HAP-1 (cell line): ENCODE data around the gene TGFB1I1.
"Not testable (repeated sequence)": the region's sequence is repeated elsewhere in the genome, so short reads cannot be mapped to it uniquely, and the experiment has no call there.

Experiments used
- DNase-seq, 2 experiments: peaks; one replicate each; pipeline ENCODE4 v3.0.0-alpha.2; 2016 to 2020; ENCODE audit warnings: low spot score in 2 of 2
- H3K27me3 ChIP-seq: fragments of 250-450 bp; sonication (Bioruptor Pico); 2 replicates; pipeline ENCODE4 v1.5.1; 2020; ENCODE audit warnings: low read depth, mild to moderate bottlenecking, moderate library complexity
- H3K36me3 ChIP-seq: fragments of 250-450 bp; sonication (Bioruptor Pico); replicated peaks from 2 replicates; pipeline ENCODE4 v1.5.1; 2020; ENCODE audit warnings: mild to moderate bottlenecking
- H3K4me1 ChIP-seq: fragments of 250-450 bp; sonication (Bioruptor Pico); 2 replicates; pipeline ENCODE4 v1.5.1; 2020; ENCODE audit warnings: mild to moderate bottlenecking
- H3K4me3 ChIP-seq: fragments of 250-450 bp; sonication (Bioruptor Pico); 2 replicates; pipeline ENCODE4 v1.5.1; 2020; ENCODE audit warnings: mild to moderate bottlenecking, moderate library complexity
- H3K9me3 ChIP-seq: fragments of 250-450 bp; sonication (Bioruptor Pico); 2 replicates; pipeline ENCODE4 v1.5.1; 2020; ENCODE audit warnings: mild to moderate bottlenecking, moderate library complexity
- in situ Hi-C: fragments of 300-500 bp; cut with MboI; formaldehyde crosslinking; loops from 3 replicates; pipeline ENCODE4 v1.14.3; 2020; ENCODE audit warnings: low sequenced_read_pairs, inconsistent platforms, mixed read lengths

TGFB1I1 gene

DNA sequence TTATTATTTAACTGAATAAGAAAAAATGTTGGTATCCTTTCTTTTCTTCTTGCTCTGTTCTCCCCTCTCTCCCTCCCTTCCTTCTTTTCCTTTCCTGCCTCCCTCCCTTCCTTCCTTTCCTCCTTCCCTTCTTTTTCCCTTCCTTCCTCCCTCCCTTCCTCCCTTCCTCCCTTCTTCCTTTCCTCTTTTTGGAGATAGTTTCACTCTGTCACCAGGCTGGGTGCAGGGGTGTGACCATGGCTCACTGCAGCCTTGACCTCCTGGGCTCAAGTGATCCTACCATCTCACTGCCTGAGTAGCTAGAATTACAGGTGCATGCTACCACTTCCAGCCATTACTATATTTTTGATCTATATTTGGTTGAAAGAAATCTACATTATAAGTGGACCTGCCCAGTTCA, 41.9 kb downstream of the TGFB1I1 start:
- no peak for DNase-seq
- no peaks in the 10 kb centered on the region for H3K9me3 ChIP-seq
- peaks cover 4% of the 10 kb centered on the region; the same call in 1 of the 2 replicates for H3K4me1 ChIP-seq
- H3K36me3 ChIP-seq, result no peaks in the 10 kb centered on the region
- no peaks in the 10 kb centered on the region for H3K27me3 ChIP-seq
- in situ Hi-C loops, result no loop called here
- H3K4me3 ChIP-seq, result no peak overlapping the region

DNA sequence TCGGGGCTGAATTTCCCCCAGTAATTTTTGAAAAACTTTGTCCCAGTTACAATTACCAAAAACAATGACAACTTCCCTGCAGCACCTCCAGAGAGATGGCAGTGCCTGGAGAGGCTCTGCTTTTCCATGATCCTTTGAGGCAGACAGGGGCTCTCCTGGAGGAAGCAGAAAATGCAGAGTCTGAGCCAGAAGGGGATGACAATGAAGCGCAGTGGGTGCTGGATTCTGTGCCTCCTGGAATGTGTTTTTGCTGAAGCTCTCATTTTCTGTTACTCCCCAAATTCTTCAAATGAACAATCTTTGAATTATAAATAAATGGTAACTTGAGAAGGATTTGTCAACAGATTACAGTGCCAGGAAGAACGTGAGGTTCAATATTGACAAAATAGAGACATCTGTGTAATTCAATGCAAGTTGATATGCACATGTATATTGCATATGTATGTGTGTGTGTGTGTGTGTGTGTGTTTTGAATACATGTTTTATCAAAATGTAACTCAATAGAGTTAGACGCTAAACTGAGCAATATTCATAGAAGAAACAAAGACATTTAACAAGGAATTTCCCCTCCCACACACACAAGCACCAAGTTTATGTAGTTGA, 45.9 kb downstream of the TGFB1I1 start:
- Histone ChIP-seq H3K9me3 (no peaks in the 10 kb centered on the region), H3K4me3 (no peak overlapping the region), H3K36me3 (no peaks in the 10 kb centered on the region), H3K27me3 (no peaks in the 10 kb centered on the region), H3K4me1 (no peaks in the 10 kb centered on the region)
- no peak for DNase-seq
- in situ Hi-C loops, result no loop called here

DNA sequence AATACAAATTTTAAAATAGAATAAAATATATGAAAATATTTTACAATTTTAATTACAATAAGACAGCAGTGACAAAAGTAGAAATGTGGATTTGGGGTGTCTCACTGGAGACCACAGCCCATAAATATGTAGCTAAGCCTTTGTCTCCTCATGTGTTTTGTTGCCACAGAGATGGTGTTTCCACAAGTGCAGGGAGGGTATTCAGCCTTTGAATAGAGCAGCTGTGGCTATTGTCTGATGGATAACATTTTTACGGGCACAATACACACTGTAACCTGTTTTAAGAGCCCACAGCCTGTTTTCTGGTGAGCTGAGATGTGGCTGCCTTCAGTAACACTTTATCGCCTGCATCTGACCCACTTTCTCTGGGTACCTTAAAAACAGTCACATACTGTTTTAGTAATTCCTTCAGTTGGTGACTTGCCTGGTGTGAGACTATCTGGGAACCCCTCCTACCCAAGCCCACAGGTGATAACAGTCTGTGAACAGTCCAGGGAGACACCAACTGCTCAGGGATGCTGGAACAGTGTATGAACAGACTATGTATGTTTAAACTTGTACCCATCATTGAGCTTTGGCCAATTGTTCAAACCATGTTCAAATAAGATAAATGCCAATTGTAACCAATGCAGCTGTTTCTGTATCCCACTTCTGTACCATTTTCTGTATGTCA, 47.9 kb downstream of the TGFB1I1 start:
- no peaks in the 10 kb centered on the region for H3K4me1 ChIP-seq
- in situ Hi-C loops, result no loop called here
- DNase-seq, result peak; percentile 9 to 28
- H3K4me3 ChIP-seq, result no peak overlapping the region
- H3K27me3 ChIP-seq, result no peaks in the 10 kb centered on the region
- H3K36me3 ChIP-seq, result no peaks in the 10 kb centered on the region
- H3K9me3 ChIP-seq, result no peaks in the 10 kb centered on the region

- H3K4me1 ChIP-seq, result no peaks in the 10 kb centered on the region
- in situ Hi-C loops, result no loop called here
Observed at GRCh38 chr16:31521368-31521767, 49.4 kb downstream of the TGFB1I1 start.

GRCh38 chr16:31522071-31522470, 50.1 kb downstream of the TGFB1I1 start:
- no peaks in the 10 kb centered on the region for H3K4me1 ChIP-seq
- no peak overlapping the region for H3K4me3 ChIP-seq
- no peaks in the 10 kb centered on the region for H3K36me3 ChIP-seq
- H3K9me3 ChIP-seq, result no peaks in the 10 kb centered on the region
- DNase-seq, result no peak
- in situ Hi-C loops, result no loop called here
- H3K27me3 ChIP-seq, result no peaks in the 10 kb centered on the region

More at GRCh38 chr16:31521368-31521767, 49.4 kb downstream of the TGFB1I1 start:
- Histone ChIP-seq H3K4me3 (no peak overlapping the region), H3K36me3 (no peaks in the 10 kb centered on the region), H3K9me3 (no peaks in the 10 kb centered on the region), H3K27me3 (no peaks in the 10 kb centered on the region)
- DNase-seq, result no peak

DNA sequence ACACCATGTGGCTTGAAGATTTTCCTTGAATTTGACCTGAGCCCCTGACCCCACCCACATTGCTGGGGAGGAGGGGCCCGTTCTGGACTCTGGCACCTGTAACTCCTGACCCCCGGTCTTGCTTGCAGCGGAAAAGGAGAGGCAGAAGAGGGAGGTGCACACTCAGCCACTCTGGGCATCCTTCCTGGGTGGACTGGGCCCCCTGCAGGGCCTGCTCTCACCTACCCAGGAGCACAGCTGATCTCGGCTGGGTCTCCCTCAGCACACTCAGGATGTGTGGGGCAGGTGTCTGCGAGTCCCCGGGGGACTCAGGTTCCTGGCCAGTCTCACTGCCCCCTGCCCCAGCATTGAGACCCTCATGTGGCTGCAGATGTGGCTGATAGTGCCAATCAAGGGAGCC, 51.8 kb downstream of the TGFB1I1 start:
- H3K4me1 ChIP-seq, H3K4me3 ChIP-seq, H3K36me3 ChIP-seq, H3K9me3 ChIP-seq, DNase-seq, in situ Hi-C loops, H3K27me3 ChIP-seq: not testable (repeated sequence)

GRCh38 chr16:31525113-31525512, 53.2 kb downstream of the TGFB1I1 start:
- H3K27me3 ChIP-seq, result no peaks in the 10 kb centered on the region
- in situ Hi-C loops, result no loop called here
- no peak for DNase-seq

More at GRCh38 chr16:31525113-31525512, 53.2 kb downstream of the TGFB1I1 start:
- H3K9me3 ChIP-seq, result no peaks in the 10 kb centered on the region
- no peak overlapping the region for H3K4me3 ChIP-seq
- no peaks in the 10 kb centered on the region for H3K4me1 ChIP-seq
- no peaks in the 10 kb centered on the region for H3K36me3 ChIP-seq
